Mesendoderm (in vitro differentiated cells): ENCODE results near the gene IFNGR1.

Source experiments
- DNase-seq: peaks from one replicate; pipeline ENCODE4 v3.0.0; 2013
- H2AK5ac ChIP-seq: 2 replicates; pipeline ENCODE4 v1.6.1; 2013; ENCODE audit warnings: low read length, inconsistent platforms
- H2BK120ac ChIP-seq: 2 replicates; pipeline ENCODE4 v1.6.1; 2013; ENCODE audit warnings: low read depth, mild to moderate bottlenecking, low read length, moderate library complexity, mixed read lengths
- H2BK15ac ChIP-seq: replicated peaks from 2 replicates; pipeline ENCODE4 v1.6.1; 2013; ENCODE audit warnings: low read depth, mild to moderate bottlenecking, moderate library complexity
- H2BK5ac ChIP-seq: 2 replicates; pipeline ENCODE4 v1.6.1; 2013; ENCODE audit warnings: low read length, inconsistent platforms
- H3K18ac ChIP-seq: 2 replicates; pipeline ENCODE4 v1.6.1; 2013; ENCODE audit warnings: mild to moderate bottlenecking, low read length, mixed read lengths
- H3K23ac ChIP-seq: one replicate; pipeline ENCODE4 v1.6.1; 2013; ENCODE audit warnings: low read length
- H3K27ac ChIP-seq: 2 replicates; pipeline ENCODE4 v1.5.1; 2013; ENCODE audit warnings: low read depth, mild to moderate bottlenecking, inconsistent platforms, low read length, moderate library complexity
- H3K27me3 ChIP-seq: 2 replicates; pipeline ENCODE4 v1.6.1; 2013; ENCODE audit warnings: low read length, control low read depth, mild to moderate bottlenecking, inconsistent platforms; ENCODE audit not compliant: insufficient read depth, poor library complexity
- H3K36me3 ChIP-seq: 2 replicates; pipeline ENCODE4 v1.6.1; 2013; ENCODE audit warnings: low read length, inconsistent platforms; ENCODE audit not compliant: control insufficient read depth, insufficient read depth
- H3K4ac ChIP-seq: one replicate; pipeline ENCODE4 v1.6.1; 2013; ENCODE audit warnings: low read depth, mild to moderate bottlenecking, low read length, moderate library complexity
- H3K4me1 ChIP-seq: 2 replicates; pipeline ENCODE4 v1.6.1; 2013; ENCODE audit warnings: low read depth, low read length, inconsistent platforms; ENCODE audit not compliant: control insufficient read depth
- H3K4me2 ChIP-seq: 2 replicates; pipeline ENCODE4 v1.6.1; 2013; ENCODE audit warnings: low read length
- H3K4me3 ChIP-seq: 2 replicates; pipeline ENCODE4 v1.5.1; 2013; ENCODE audit warnings: mild to moderate bottlenecking, low read length
- H3K56ac ChIP-seq: one replicate; pipeline ENCODE4 v1.6.1; 2013; ENCODE audit warnings: low read length
- H3K79me1 ChIP-seq: 2 replicates; pipeline ENCODE4 v1.6.1; 2013; ENCODE audit warnings: low read length, inconsistent platforms
- H3K79me2 ChIP-seq: 2 replicates; pipeline ENCODE4 v1.6.1; 2013; ENCODE audit warnings: mild to moderate bottlenecking, low read length; ENCODE audit not compliant: control insufficient read depth, insufficient read depth
- H3K9ac ChIP-seq: 2 replicates; pipeline ENCODE4 v1.6.1; 2013; ENCODE audit warnings: low read length, inconsistent platforms
- H4K5ac ChIP-seq: one replicate; pipeline ENCODE4 v1.6.1; 2013; ENCODE audit warnings: low read length
- H4K8ac ChIP-seq: one replicate; pipeline ENCODE4 v1.6.1; 2013; ENCODE audit warnings: low read depth, mild to moderate bottlenecking, control low read depth, low read length, moderate library complexity
- WGBS: extraction: QIAGEN DNeasy Blood & Tissue Kit; methylation state at CpG from one replicate; pipeline ENCODE4 v1.1.7; 2013; ENCODE audit warnings: low lambda C conversion rate, missing lambda C conversion rate; ENCODE audit not compliant: insufficient coverage; ENCODE audit errors: extremely low coverage; 5-methylcytosine and 5-hydroxymethylcytosine counted together

The IFNGR1 gene

GRCh38 chr6:137149035-137149393 lies 70.2 kb downstream of the IFNGR1 start:
- H3K4me3 ChIP-seq: no peak overlapping the region
- H3K18ac ChIP-seq: no peak overlapping the region
- no peak for DNase-seq
- no peak overlapping the region for H2BK15ac ChIP-seq
- H3K9ac ChIP-seq: no peak overlapping the region
- H2AK5ac ChIP-seq: no peak overlapping the region
- no peak overlapping the region for H3K23ac ChIP-seq
- no peak overlapping the region for H4K5ac ChIP-seq
- H3K27me3 ChIP-seq: no peaks in the 10 kb centered on the region
- H2BK5ac ChIP-seq: no peak overlapping the region
- H4K8ac ChIP-seq: no peak overlapping the region
- no peaks in the 10 kb centered on the region for H3K79me2 ChIP-seq
- no peak overlapping the region for H3K4ac ChIP-seq
- H3K36me3 ChIP-seq: no peaks in the 10 kb centered on the region
- no peaks in the 10 kb centered on the region for H3K4me1 ChIP-seq
- H2BK120ac ChIP-seq: no peak overlapping the region
- WGBS: no CpG with 5 or more reads among the region's 1 CpG
- H3K79me1 ChIP-seq: no peaks in the 10 kb centered on the region
- H3K56ac ChIP-seq: no peak overlapping the region
- H3K27ac ChIP-seq: no peak overlapping the region
- H3K4me2 ChIP-seq: no peak overlapping the region

- no peak overlapping the region for H4K5ac ChIP-seq
- H3K79me1 ChIP-seq: no peaks in the 10 kb centered on the region
- H3K56ac ChIP-seq: no peak overlapping the region
- H3K4me3 ChIP-seq: no peak overlapping the region
- H2AK5ac ChIP-seq: no peak overlapping the region
- no peak overlapping the region for H2BK5ac ChIP-seq
- no peak overlapping the region for H2BK120ac ChIP-seq
- H3K23ac ChIP-seq: no peak overlapping the region
- H3K79me2 ChIP-seq: no peaks in the 10 kb centered on the region
- no peak for DNase-seq
- WGBS: no CpG with 5 or more reads among the region's 2 CpGs
- H2BK15ac ChIP-seq: no peak overlapping the region
- no peaks in the 10 kb centered on the region for H3K27me3 ChIP-seq
- no peak overlapping the region for H4K8ac ChIP-seq
- no peaks in the 10 kb centered on the region for H3K36me3 ChIP-seq
- no peak overlapping the region for H3K27ac ChIP-seq
- no peaks in the 10 kb centered on the region for H3K4me1 ChIP-seq
- no peak overlapping the region for H3K4ac ChIP-seq
- H3K18ac ChIP-seq: no peak overlapping the region
- no peak overlapping the region for H3K9ac ChIP-seq
- no peak overlapping the region for H3K4me2 ChIP-seq
These were observed 70.7 kb downstream of the IFNGR1 start for GRCh38 chr6:137148306-137149034.
